ENCODE results near the gene ADRM1.

The ADRM1 gene, protein sequence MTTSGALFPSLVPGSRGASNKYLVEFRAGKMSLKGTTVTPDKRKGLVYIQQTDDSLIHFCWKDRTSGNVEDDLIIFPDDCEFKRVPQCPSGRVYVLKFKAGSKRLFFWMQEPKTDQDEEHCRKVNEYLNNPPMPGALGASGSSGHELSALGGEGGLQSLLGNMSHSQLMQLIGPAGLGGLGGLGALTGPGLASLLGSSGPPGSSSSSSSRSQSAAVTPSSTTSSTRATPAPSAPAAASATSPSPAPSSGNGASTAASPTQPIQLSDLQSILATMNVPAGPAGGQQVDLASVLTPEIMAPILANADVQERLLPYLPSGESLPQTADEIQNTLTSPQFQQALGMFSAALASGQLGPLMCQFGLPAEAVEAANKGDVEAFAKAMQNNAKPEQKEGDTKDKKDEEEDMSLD

DNA sequence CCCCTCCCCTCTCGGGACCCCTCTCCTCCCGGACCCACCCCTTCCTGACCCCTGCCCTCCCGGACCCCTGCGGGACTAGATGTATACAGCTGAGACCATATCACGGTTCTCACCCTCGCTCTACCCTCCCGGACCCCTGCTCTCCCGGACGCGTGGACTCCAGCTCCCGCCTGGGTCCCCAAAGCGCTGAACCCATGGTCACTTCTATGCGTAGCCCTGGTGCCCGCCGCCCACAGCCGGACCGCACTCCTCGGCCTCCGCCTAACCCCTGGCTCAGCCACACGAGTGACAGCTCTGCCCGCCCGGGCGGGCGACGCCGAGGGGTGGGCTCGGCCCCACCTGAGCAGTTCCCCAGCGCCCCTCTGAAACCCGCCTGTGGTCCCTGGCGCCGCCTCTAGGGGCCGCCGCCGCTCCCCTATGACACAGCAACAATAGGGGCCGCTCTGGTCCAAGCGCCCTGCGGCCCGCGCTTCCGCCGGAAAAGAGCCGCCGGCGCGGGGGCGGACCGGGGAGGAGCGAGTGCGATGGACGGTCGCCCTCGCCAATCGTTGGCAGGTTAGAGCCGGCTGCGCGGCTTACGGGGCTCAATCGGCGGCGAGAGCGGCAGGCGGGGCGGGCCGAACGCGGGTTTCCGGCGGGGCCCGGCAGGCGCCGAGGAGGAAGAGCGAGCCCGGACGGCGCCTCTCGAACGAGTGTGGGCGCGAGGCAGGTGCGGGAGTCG is at the start of gene ADRM1:
Gene ADRM1, plus strand, starts transcription at position 657 of the 721 bp plus-strand sequence. CDS start 572 bp downstream, outside the sequence.
- H3K4me3 ChIP-seq (ENCODE audit: low read length): peak within 1 kb of the TSS; percentile 87
- H3K36me3 ChIP-seq (ENCODE audit: control insufficient read depth, insufficient read depth, low read length): peaks cover 4% of the 10 kb centered on the region
- H3K9ac ChIP-seq (ENCODE audit: low read length): peak within 1 kb of the TSS; percentile 84
- H3K9me3 ChIP-seq (ENCODE audit: control insufficient read depth, low read length): no peaks in the 10 kb centered on the region
- peaks cover 21% of the 10 kb centered on the region for H3K4me1 ChIP-seq (ENCODE audit: control insufficient read depth, insufficient read depth, low read length)
- no peaks in the 10 kb centered on the region for H3K27me3 ChIP-seq (ENCODE audit: control insufficient read depth, insufficient read depth, low read length)

DNA sequence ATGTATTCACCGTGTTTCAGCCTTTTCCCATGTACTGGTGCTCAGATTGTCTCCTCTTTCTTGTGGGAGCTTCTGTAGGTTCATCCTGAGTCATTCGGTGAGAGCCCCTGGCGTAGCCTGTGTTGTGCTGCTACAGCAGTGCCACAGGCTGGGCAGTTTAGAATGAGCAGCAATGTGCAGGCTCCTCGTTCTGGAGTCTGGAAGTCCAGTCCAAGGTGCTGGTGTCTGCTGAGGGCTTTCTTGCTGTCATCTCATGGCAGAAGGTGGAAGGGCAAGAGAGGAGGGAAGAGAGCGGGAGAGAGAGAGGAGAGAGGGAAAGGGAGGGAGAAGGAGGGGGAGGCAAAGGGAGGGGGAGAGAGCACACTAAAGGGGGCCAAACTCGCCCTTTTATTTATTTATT is 49.4 kb upstream of the ADRM1 start:
- Histone ChIP-seq H3K4me1 (ENCODE audit: control insufficient read depth, insufficient read depth, low read length) (no peaks in the 10 kb centered on the region), H3K36me3 (ENCODE audit: control insufficient read depth, insufficient read depth, low read length) (peaks cover 6% of the 10 kb centered on the region), H3K4me3 (ENCODE audit: low read length) (no peak overlapping the region), H3K9ac (ENCODE audit: low read length) (no peak overlapping the region), H3K27me3 (ENCODE audit: control insufficient read depth, insufficient read depth, low read length) (no peaks in the 10 kb centered on the region), H3K9me3 (ENCODE audit: control insufficient read depth, low read length) (no peaks in the 10 kb centered on the region)

DNA sequence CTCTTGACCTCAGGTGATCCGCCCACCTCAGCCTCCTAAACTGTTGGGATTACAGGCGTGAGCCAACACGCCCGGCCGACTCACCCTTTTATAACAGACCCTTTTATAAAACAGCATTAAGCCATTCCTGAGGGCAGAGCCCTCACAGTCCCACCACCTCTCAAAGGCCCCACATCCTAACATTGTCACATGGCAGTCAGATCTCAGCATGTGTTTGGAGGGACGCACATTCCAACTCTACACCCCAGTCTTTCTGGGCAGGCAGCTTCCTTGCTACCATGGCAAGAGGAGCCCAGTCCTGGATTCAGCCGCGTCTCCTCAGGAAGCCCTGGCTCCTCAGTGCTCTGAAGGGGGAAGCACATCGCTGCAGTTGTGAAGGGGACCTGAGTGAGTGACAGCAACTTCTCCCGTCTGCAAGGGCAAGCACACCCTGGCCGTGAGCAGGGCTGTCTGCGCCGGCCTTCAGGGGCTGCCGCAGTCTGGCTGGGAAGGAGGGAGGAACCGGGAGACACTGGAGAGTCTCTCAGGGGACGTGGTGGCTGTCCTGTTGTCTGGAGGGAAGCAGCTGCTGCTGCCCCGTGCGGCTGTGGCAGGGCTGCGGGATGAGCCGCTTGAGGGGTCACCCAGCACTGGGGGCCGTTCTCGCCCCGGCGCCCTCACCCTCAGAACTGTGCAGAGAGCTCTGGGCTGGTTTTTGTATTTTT is 48.6 kb upstream of the ADRM1 start:
- peaks cover 6% of the 10 kb centered on the region for H3K36me3 ChIP-seq (ENCODE audit: control insufficient read depth, insufficient read depth, low read length)

DNA sequence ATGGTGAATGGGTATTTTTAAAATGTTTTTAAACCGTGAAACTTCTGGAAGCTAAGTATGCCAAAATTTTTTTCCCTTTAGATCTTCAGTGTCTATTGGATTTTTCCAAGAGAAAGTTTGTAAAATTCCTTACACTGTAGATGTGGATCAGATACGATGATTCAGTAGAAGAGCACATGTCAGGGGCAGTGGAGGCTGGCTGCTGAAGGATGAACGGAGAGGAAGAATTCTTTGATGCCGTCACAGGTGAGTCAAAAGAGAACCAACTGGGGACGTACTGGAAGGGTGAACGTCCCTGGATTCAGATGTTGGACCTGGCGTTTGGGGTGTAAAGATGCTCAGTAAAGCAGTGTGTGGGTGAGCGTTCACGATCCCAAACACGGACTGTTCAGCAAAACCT is 46.8 kb upstream of the ADRM1 start:
- peaks cover 12% of the 10 kb centered on the region for H3K36me3 ChIP-seq (ENCODE audit: control insufficient read depth, insufficient read depth, low read length)
- H3K9me3 ChIP-seq (ENCODE audit: control insufficient read depth, low read length): no peaks in the 10 kb centered on the region
- H3K4me3 ChIP-seq (ENCODE audit: low read length): no peak overlapping the region
- H3K4me1 ChIP-seq (ENCODE audit: control insufficient read depth, insufficient read depth, low read length): no peaks in the 10 kb centered on the region
- H3K9ac ChIP-seq (ENCODE audit: low read length): no peak overlapping the region
- H3K27me3 ChIP-seq (ENCODE audit: control insufficient read depth, insufficient read depth, low read length): no peaks in the 10 kb centered on the region

More for the DNA sequence above, 48.6 kb upstream of the ADRM1 start:
- H3K9me3 ChIP-seq (ENCODE audit: control insufficient read depth, low read length): no peaks in the 10 kb centered on the region
- no peak overlapping the region for H3K9ac ChIP-seq (ENCODE audit: low read length)
- no peaks in the 10 kb centered on the region for H3K27me3 ChIP-seq (ENCODE audit: control insufficient read depth, insufficient read depth, low read length)
- no peak overlapping the region for H3K4me3 ChIP-seq (ENCODE audit: low read length)
- no peaks in the 10 kb centered on the region for H3K4me1 ChIP-seq (ENCODE audit: control insufficient read depth, insufficient read depth, low read length)

DNA sequence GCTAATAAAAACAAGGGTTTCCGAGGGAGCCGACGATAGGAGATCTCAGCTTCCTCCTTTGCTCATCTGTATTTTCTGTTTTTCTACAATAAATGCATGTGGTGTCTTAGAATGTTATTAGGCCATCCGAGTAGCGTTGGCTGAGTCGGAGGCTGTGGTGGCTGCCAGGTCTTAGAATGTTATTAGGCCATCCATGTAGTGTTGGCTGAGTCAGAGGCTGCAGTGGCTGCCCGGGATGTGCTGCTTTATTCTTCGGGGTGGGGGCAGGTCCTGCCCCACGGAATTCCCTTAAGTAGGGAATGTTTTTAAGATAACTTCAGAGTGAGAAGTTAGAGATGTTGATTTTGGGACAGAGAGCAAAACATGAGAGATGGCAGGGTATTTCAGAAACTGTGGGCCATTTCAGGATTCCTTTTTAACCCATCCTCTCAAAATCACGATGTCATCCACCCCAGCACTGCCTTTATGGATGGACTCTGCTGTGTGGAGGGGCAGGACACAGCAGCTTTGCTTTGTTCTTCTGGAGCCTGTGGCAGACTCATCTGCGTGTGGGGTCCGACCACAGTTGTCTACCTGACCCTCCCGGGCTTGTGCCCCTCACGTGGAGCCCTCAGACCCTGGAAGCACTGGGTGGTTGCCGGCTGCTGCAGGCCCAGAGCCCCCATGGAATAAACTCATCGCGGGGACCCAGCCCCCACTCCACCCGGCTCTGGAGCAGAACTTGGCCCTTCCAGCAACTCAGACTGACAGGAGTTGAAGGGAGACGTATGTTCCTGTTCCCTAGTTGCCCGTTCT is 44.1 kb upstream of the ADRM1 start:
- Histone ChIP-seq H3K36me3 (ENCODE audit: control insufficient read depth, insufficient read depth, low read length) (peaks cover 13% of the 10 kb centered on the region), H3K9ac (ENCODE audit: low read length) (no peak overlapping the region), H3K4me3 (ENCODE audit: low read length) (no peak overlapping the region), H3K4me1 (ENCODE audit: control insufficient read depth, insufficient read depth, low read length) (no peaks in the 10 kb centered on the region), H3K9me3 (ENCODE audit: control insufficient read depth, low read length) (no peaks in the 10 kb centered on the region), H3K27me3 (ENCODE audit: control insufficient read depth, insufficient read depth, low read length) (no peaks in the 10 kb centered on the region)

DNA sequence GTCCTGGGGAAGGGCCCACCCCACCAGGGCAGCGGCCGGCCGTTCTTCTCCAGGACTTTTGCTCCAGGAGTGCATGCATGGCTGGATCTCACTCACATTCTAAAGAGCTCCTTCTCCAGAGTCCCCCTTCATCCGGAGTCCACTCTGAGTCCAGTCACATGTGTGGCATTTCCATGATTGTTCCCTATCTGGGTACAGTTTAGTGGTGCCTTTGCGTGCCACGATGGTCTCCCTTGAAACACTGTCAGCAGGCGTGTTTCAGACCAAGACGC is 43.6 kb upstream of the ADRM1 start:
- Histone ChIP-seq H3K27me3 (ENCODE audit: control insufficient read depth, insufficient read depth, low read length) (no peaks in the 10 kb centered on the region), H3K9ac (ENCODE audit: low read length) (no peak overlapping the region), H3K36me3 (ENCODE audit: control insufficient read depth, insufficient read depth, low read length) (peaks cover 13% of the 10 kb centered on the region), H3K4me1 (ENCODE audit: control insufficient read depth, insufficient read depth, low read length) (no peaks in the 10 kb centered on the region), H3K9me3 (ENCODE audit: control insufficient read depth, low read length) (no peaks in the 10 kb centered on the region), H3K4me3 (ENCODE audit: low read length) (no peak overlapping the region)

DNA sequence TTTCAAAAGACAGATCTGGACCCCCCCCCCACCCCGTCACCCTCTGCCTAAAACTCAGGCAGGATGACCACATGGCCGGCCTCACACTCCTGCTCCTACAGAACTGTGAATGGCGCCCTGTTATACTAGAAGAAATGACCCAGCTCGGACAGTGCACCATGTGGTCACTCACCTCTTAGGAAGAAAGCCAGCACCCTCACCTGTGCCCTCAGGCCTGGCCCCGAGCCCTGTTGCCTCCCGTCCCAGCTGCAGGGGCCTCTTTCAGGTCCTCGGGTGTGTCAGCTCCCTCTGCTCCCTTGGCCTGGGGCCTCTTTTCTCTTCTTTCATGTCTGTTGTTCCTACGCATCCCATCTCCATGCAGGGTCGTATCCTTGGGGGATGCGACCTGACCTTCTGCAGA is 40.7 kb upstream of the ADRM1 start:
- Histone ChIP-seq H3K9me3 (ENCODE audit: control insufficient read depth, low read length) (no peaks in the 10 kb centered on the region), H3K36me3 (ENCODE audit: control insufficient read depth, insufficient read depth, low read length) (peaks cover 16% of the 10 kb centered on the region), H3K27me3 (ENCODE audit: control insufficient read depth, insufficient read depth, low read length) (no peaks in the 10 kb centered on the region), H3K9ac (ENCODE audit: low read length) (no peak overlapping the region), H3K4me3 (ENCODE audit: low read length) (no peak overlapping the region), H3K4me1 (ENCODE audit: control insufficient read depth, insufficient read depth, low read length) (no peaks in the 10 kb centered on the region)

DNA sequence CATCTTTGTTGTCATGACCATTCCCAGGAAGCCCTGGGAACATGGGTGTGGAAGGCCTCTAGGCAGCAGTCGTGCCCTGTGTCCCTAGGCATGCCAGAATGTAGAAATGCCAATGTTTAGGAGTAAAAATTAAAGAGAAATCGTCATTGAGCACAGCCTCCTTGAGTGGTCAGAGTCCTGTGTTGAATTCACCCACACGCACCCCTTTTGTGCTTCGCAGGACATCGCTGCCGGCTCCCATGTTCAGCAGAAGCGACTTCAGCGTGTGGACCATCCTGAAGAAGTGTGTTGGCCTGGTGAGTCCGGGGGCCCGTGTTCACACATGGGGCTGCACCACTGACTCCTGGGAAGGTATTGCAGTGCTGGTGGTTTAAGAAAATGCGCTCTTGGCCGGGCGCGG is 39.4 kb upstream of the ADRM1 start:
- Histone ChIP-seq H3K9me3 (ENCODE audit: control insufficient read depth, low read length) (no peaks in the 10 kb centered on the region), H3K27me3 (ENCODE audit: control insufficient read depth, insufficient read depth, low read length) (no peaks in the 10 kb centered on the region), H3K36me3 (ENCODE audit: control insufficient read depth, insufficient read depth, low read length) (peaks cover 17% of the 10 kb centered on the region)

DNA sequence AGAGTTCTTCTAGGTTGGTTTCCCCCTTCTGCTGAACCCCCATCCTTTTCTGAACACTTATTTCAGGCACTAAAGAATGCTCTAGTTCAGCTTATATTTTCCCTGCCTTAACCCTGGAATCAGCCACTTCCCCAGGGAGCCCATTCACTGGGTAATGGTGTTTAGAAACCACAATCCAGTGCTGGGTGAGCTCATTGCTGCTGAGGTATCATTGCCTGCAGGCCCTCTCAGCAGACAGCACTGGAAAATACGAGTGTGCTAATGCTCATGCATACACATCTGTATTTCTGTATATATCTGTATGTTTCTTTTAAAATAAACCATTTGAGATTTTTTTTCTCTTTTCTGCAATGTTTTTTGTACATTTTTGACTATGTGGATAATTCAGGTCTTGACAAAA is 37.4 kb upstream of the ADRM1 start:
- Histone ChIP-seq H3K4me3 (ENCODE audit: low read length) (no peak overlapping the region), H3K9ac (ENCODE audit: low read length) (no peak overlapping the region), H3K4me1 (ENCODE audit: control insufficient read depth, insufficient read depth, low read length) (no peaks in the 10 kb centered on the region), H3K9me3 (ENCODE audit: control insufficient read depth, low read length) (no peaks in the 10 kb centered on the region), H3K27me3 (ENCODE audit: control insufficient read depth, insufficient read depth, low read length) (no peaks in the 10 kb centered on the region), H3K36me3 (ENCODE audit: control insufficient read depth, insufficient read depth, low read length) (peaks cover 13% of the 10 kb centered on the region)

More for the DNA sequence above, 39.4 kb upstream of the ADRM1 start:
- H3K4me3 ChIP-seq (ENCODE audit: low read length): no peak overlapping the region
- no peak overlapping the region for H3K9ac ChIP-seq (ENCODE audit: low read length)
- H3K4me1 ChIP-seq (ENCODE audit: control insufficient read depth, insufficient read depth, low read length): no peaks in the 10 kb centered on the region

DNA sequence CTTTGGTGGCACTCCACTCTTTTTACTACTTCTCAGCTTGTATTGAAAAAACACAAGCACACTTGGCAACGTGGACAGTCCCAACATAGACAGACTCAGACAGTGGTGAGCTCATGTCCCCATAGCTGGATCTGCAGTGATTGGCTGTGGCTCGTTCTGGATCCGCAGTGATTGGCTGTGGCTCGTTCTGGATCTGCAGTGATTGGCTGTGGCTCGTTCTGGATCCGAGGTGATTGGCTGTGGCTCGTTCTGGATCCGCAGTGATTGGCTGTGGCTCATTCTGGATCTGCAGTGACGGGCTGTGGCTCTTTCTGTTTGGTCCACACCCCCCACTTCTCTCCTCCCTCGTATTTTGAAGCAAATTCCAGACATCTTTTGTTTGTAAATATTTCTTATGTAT is 36.5 kb upstream of the ADRM1 start:
- no peaks in the 10 kb centered on the region for H3K4me1 ChIP-seq (ENCODE audit: control insufficient read depth, insufficient read depth, low read length)
- H3K27me3 ChIP-seq (ENCODE audit: control insufficient read depth, insufficient read depth, low read length): no peaks in the 10 kb centered on the region
- no peak overlapping the region for H3K4me3 ChIP-seq (ENCODE audit: low read length)
- H3K36me3 ChIP-seq (ENCODE audit: control insufficient read depth, insufficient read depth, low read length): peaks cover 12% of the 10 kb centered on the region
- no peak overlapping the region for H3K9ac ChIP-seq (ENCODE audit: low read length)
- no peaks in the 10 kb centered on the region for H3K9me3 ChIP-seq (ENCODE audit: control insufficient read depth, low read length)

DNA sequence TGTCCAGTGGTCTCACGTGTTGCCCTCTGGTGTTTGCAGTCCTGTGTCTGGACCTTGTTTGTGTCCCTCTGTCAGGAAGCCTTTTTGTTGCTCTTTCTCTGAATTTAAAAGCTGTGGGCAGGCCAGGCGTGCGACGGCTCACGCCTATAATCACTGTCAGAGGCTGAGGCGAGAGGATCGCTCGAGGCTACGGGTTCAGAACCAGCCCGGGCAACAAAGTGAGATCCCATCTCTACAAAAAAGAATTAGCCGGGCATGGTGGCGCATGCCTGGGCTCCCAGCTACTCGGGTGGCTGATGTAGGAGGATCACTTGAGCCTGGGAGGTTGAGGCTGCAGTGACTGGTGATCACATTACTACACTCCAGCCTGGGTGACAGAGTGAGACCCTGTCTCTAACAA is 35.9 kb upstream of the ADRM1 start:
- Histone ChIP-seq H3K27me3 (ENCODE audit: control insufficient read depth, insufficient read depth, low read length) (no peaks in the 10 kb centered on the region), H3K9me3 (ENCODE audit: control insufficient read depth, low read length) (no peaks in the 10 kb centered on the region), H3K4me3 (ENCODE audit: low read length) (no peak overlapping the region), H3K9ac (ENCODE audit: low read length) (no peak overlapping the region), H3K4me1 (ENCODE audit: control insufficient read depth, insufficient read depth, low read length) (no peaks in the 10 kb centered on the region), H3K36me3 (ENCODE audit: control insufficient read depth, insufficient read depth, low read length) (peaks cover 12% of the 10 kb centered on the region)

Measured in mucosa of stomach (tissue), 1 donor.